Measurements from ENCODE around the gene FPR2. TPM values are rescaled to one million over a fixed set of nuclear protein-coding genes. Genes with fewer than 3 reads are reported as not detected.

The FPR2 gene
- total RNA-seq, 4 donors from 2014 or later = 0.82 to 3.9 (median 1.3) TPM

- TF ChIP-seq, protein P1, sequence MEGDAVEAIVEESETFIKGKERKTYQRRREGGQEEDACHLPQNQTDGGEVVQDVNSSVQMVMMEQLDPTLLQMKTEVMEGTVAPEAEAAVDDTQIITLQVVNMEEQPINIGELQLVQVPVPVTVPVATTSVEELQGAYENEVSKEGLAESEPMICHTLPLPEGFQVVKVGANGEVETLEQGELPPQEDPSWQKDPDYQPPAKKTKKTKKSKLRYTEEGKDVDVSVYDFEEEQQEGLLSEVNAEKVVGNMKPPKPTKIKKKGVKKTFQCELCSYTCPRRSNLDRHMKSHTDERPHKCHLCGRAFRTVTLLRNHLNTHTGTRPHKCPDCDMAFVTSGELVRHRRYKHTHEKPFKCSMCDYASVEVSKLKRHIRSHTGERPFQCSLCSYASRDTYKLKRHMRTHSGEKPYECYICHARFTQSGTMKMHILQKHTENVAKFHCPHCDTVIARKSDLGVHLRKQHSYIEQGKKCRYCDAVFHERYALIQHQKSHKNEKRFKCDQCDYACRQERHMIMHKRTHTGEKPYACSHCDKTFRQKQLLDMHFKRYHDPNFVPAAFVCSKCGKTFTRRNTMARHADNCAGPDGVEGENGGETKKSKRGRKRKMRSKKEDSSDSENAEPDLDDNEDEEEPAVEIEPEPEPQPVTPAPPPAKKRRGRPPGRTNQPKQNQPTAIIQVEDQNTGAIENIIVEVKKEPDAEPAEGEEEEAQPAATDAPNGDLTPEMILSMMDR (IDR thresholded peaks at IDR 0.05; ENCODE audit: low read depth) = no peak
Measured at GRCh38 chr19:51815043-51815442, 54.1 kb downstream of the FPR2 start.

- TF ChIP-seq, protein P1 (IDR thresholded peaks at IDR 0.05; ENCODE audit: low read depth) = no peak
Measured at GRCh38 chr19:51816711-51817110, 55.7 kb downstream of the FPR2 start.

GRCh38 chr19:51820011-51820410, 59.0 kb downstream of the FPR2 start:
- TF ChIP-seq, protein P1 (IDR thresholded peaks at IDR 0.05; ENCODE audit: low read depth) = no peak

Other genes starting within 250 kb of the FPR2 start
- 1 to 10 TPM in 3 of 4 donors, not detected in 1; 1.5 to 2.9 (median 2.5) TPM for gene SIGLEC6, start 229.5 kb upstream of the FPR2 start, total RNA-seq
- gene ZNF175, start 189.9 kb upstream of the FPR2 start, total RNA-seq = 10 to 100 TPM in 1 of 4 donors, 1 to 10 TPM in 3; 5.3 to 10.1 (median 7.1) TPM
- gene SIGLEC5, start 130.8 kb upstream of the FPR2 start, total RNA-seq = 1 to 10 TPM in 3 of 4 donors, not detected in 1; 1.3 to 3.0 (median 2.5) TPM
- 1 to 10 TPM in 2 of 4 donors, under 1 TPM in 1, not detected in 1; 0.98 to 4.6 (median 3.4) TPM for gene SIGLEC14, start 114.4 kb upstream of the FPR2 start, total RNA-seq
- gene SPACA6, start 67.8 kb upstream of the FPR2 start, total RNA-seq = 10 to 100 TPM in 1 of 4 donors, 1 to 10 TPM in 3; 2.6 to 10.8 (median 7.0) TPM
- 1 to 10 TPM in 2 of 4 donors, under 1 TPM in 1, not detected in 1; 0.51 to 5.7 (median 5.5) TPM for gene HAS1, start 37.2 kb upstream of the FPR2 start, total RNA-seq
- gene FPR1, start 9.3 kb upstream of the FPR2 start, total RNA-seq = 10 to 100 TPM in 3 of 4 donors, 1 to 10 TPM in 1; 5.1 to 35.7 (median 22.0) TPM
- gene FPR3, start 34.0 kb downstream of the FPR2 start, total RNA-seq = 100 to 1,000 TPM in 1 of 4 donors, 10 to 100 TPM in 2, 1 to 10 TPM in 1; 3.2 to 112 (median 27.3) TPM
- 10 to 100 TPM; 13.5 to 30.4 (median 20.0) TPM for gene ZNF577, start 126.8 kb downstream of the FPR2 start, total RNA-seq
- gene ZNF649, start 143.8 kb downstream of the FPR2 start, total RNA-seq = 1 to 10 TPM; 6.8 to 8.8 (median 7.6) TPM
- 1 to 10 TPM; 6.4 to 7.2 (median 6.6) TPM for gene ZNF613, start 166.3 kb downstream of the FPR2 start, total RNA-seq
- gene ZNF350, start 225.7 kb downstream of the FPR2 start, total RNA-seq = 10 to 100 TPM in 3 of 4 donors, 1 to 10 TPM in 1; 9.1 to 13.9 (median 12.0) TPM
- gene ZNF615, start 247.0 kb downstream of the FPR2 start, total RNA-seq = 10 to 100 TPM; 12.2 to 17.9 (median 14.9) TPM